ENCODE data around the gene PTPRN2. TPM values are rescaled to one million over a fixed set of nuclear protein-coding genes. Genes with fewer than 3 reads are reported as not detected.

PTPRN2 gene
- total and polyA plus RNA-seq, 2 of the 8 experiments (the other 6 are each of a cell fraction or from before 2014, with no cell fraction given), result 2.6 to 4.5 TPM

DNA sequence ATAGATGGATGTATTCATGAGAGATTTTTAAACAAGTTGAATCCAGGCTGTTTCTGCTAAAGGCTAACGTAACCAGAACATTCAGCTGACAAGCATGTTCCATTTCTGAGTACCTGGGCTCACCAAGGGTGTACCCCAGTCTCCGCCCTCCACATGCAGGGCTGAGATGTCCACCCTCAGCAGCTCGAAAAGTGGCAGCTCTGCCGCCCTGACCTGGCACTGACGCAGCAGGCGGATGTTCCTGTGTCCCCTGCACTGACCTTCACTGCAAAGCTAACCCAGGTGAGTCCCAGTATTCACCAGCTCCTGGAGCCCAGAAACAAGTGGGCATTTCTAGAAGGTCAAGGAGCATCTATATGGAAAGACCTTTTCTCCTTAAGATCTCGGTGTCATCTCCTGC lies 437.4 kb downstream of the PTPRN2 start:
- Histone ChIP-seq H3K4ac (replicated peaks; ENCODE audit: insufficient read length, low read depth, low read length) (no peak overlapping the region), H2BK120ac (replicated peaks; ENCODE audit: low read depth, low read length) (no peak overlapping the region), H3K79me2 (ENCODE audit: control insufficient read depth in 1 of 2, insufficient read depth in 2 of 2, low read length in 2 of 2) (no peaks in the 10 kb centered on the region; a peak in 1 of 4 replicates), H3K23me2 (ENCODE audit: low read depth, low read length) (peaks cover 2% of the 10 kb centered on the region; the same call in 1 of the 2 replicates), H3K79me1 (ENCODE audit: low read depth, low read length) (no peaks in the 10 kb centered on the region), H3K27ac (ENCODE audit: low read depth, low read length) (no peak overlapping the region), H3K14ac (ENCODE audit: insufficient read length) (no peak overlapping the region), H3K9me3 (ENCODE audit: insufficient read depth in 2 of 2, low read depth in 1 of 2, low read length in 1 of 2) (peaks cover 24 to 65% of the 10 kb centered on the region in 2 experiments), H3K36me3 (ENCODE audit: control insufficient read depth in 2 of 4, insufficient read depth in 4 of 4, low read length in 3 of 4) (no peaks in the 10 kb centered on the region), H2BK15ac (ENCODE audit: low read length) (no peak overlapping the region), H3K18ac (ENCODE audit: extremely low read depth, low read length) (no peak overlapping the region), H4K91ac (replicated peaks; ENCODE audit: insufficient read length, low read length) (no peak overlapping the region), H3K56ac (replicated peaks; ENCODE audit: insufficient read length, low read depth, low read length) (no peak overlapping the region), H3K23ac (ENCODE audit: insufficient read length) (no peak overlapping the region), H3K4me2 (ENCODE audit: insufficient read depth in 1 of 2, low read depth in 2 of 2, low read length in 2 of 2) (no peak overlapping the region), H3K4me3 (ENCODE audit: extremely low read depth in 1 of 4, insufficient read depth in 2 of 4, low read depth in 3 of 4, low read length in 4 of 4) (no peak overlapping the region), H2BK5ac (ENCODE audit: low read depth, low read length) (no peak overlapping the region), H3K27me3 (replicated peaks in 1 of 4; ENCODE audit: control insufficient read depth in 3 of 4, extremely low read depth in 1 of 4, insufficient read depth in 3 of 4, low read length in 3 of 4) (no peaks in the 10 kb centered on the region), H2BK12ac (ENCODE audit: low read depth, low read length) (no peak overlapping the region), H4K20me1 (replicated peaks in 1 of 2; ENCODE audit: control insufficient read depth in 1 of 2, insufficient read depth in 2 of 2, low read length in 2 of 2) (peaks cover 0 to 2% of the 10 kb centered on the region in 2 experiments), H2AFZ (ENCODE audit: low read length) (no peak overlapping the region), H2BK20ac (ENCODE audit: low read length) (no peak overlapping the region), H3K4me1 (replicated peaks in 1 of 4; ENCODE audit: control insufficient read depth in 3 of 4, insufficient read depth in 4 of 4, low read length in 3 of 4) (no peaks in the 10 kb centered on the region), H3K9ac (replicated peaks in 1 of 4; ENCODE audit: extremely low read depth in 1 of 4, low read depth in 3 of 4, low read length in 3 of 4) (no peak overlapping the region), H2AK5ac (ENCODE audit: low read depth, low read length) (no peak overlapping the region), H4K8ac (ENCODE audit: extremely low read depth, insufficient read depth, low read length) (0 out of 2 replicates have a peak overlapping the region, but pooled peaks have one; percentile 48), H4K5ac (ENCODE audit: insufficient read length, low read depth, low read length) (no peak overlapping the region)
- WGBS, 2 experiments (ENCODE audit: extremely low coverage in 1 of 2, insufficient coverage in 1 of 2, insufficient read length in 1 of 2, insufficient replicate concordance in 2 of 2, low coverage in 1 of 2, low lambda C conversion rate in 2 of 2, missing lambda C conversion rate in 1 of 2), result 83% methylated on average over 7 of the region's 7 CpGs; no CpG with 5 or more reads in 1 of the 2 experiments
- no peak for FAIRE-seq
- POLR2A ChIA-PET (ENCODE audit: partially characterized antibody), result no interaction called here
- CTCF ChIA-PET (ENCODE audit: partially characterized antibody), result interaction anchor here (0.5 to 0.7 kb wide), 2 partner anchors 204 to 325 kb away, joined by 3 to 4 read pairs; no protein-coding TSS in a partner anchor
- DNase-seq (ENCODE audit: low read depth in 1 of 2, low spot score in 2 of 2), result no peak
- TF ChIP-seq GTF2F1 (IDR thresholded peaks at IDR 0.05; ENCODE audit: borderline replicate concordance, low read depth, low read length) (no peak), SP2 (IDR thresholded peaks at IDR 0.05; ENCODE audit: low read length) (no peak), RXRA (IDR thresholded peaks at IDR 0.05; ENCODE audit: insufficient read depth, low read depth, low read length) (no peak), HDAC2 (IDR thresholded peaks at IDR 0.05; ENCODE audit: borderline replicate concordance in 1 of 2, low read depth in 2 of 2, low read length in 2 of 2) (no peak), NANOG (IDR thresholded peaks at IDR 0.05; ENCODE audit: insufficient read depth, low read depth, low read length, poor library complexity, severe bottlenecking) (no peak), BCL11A (IDR thresholded peaks at IDR 0.05; ENCODE audit: low read depth in 2 of 2, low read length in 2 of 2) (no peak), RNF2 (IDR thresholded peaks at IDR 0.05; ENCODE audit: borderline replicate concordance, low read depth, low read length, missing control alignments, poor library complexity, severe bottlenecking) (no peak), TCF12 (IDR thresholded peaks at IDR 0.05; ENCODE audit: low read depth, low read length) (no peak), ASH2L (IDR thresholded peaks at IDR 0.05; ENCODE audit: low read length) (no peak), CHD2 (IDR thresholded peaks at IDR 0.05; ENCODE audit: low read length) (no peak)
- TF ChIP-seq, protein P1, sequence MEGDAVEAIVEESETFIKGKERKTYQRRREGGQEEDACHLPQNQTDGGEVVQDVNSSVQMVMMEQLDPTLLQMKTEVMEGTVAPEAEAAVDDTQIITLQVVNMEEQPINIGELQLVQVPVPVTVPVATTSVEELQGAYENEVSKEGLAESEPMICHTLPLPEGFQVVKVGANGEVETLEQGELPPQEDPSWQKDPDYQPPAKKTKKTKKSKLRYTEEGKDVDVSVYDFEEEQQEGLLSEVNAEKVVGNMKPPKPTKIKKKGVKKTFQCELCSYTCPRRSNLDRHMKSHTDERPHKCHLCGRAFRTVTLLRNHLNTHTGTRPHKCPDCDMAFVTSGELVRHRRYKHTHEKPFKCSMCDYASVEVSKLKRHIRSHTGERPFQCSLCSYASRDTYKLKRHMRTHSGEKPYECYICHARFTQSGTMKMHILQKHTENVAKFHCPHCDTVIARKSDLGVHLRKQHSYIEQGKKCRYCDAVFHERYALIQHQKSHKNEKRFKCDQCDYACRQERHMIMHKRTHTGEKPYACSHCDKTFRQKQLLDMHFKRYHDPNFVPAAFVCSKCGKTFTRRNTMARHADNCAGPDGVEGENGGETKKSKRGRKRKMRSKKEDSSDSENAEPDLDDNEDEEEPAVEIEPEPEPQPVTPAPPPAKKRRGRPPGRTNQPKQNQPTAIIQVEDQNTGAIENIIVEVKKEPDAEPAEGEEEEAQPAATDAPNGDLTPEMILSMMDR (IDR thresholded peaks at IDR 0.05; ENCODE audit: control extremely low read depth in 1 of 3, insufficient read depth in 1 of 3, low read depth in 1 of 3, low read length in 3 of 3), result no peak

All from H1 (cell line).